G401.6 (cell line): ENCODE measurements around the gene DERL2.
A peak's percentile ranks its signal among the peaks of the same experiment; 100 is the strongest.

ENCODE experiments used
- FAIRE-seq: peaks from 2 replicates; lab custom pipeline; 2012; peaks lifted over from hg19 to GRCh38; lab: Jason Lieb, UNC

The DERL2 gene

DNA sequence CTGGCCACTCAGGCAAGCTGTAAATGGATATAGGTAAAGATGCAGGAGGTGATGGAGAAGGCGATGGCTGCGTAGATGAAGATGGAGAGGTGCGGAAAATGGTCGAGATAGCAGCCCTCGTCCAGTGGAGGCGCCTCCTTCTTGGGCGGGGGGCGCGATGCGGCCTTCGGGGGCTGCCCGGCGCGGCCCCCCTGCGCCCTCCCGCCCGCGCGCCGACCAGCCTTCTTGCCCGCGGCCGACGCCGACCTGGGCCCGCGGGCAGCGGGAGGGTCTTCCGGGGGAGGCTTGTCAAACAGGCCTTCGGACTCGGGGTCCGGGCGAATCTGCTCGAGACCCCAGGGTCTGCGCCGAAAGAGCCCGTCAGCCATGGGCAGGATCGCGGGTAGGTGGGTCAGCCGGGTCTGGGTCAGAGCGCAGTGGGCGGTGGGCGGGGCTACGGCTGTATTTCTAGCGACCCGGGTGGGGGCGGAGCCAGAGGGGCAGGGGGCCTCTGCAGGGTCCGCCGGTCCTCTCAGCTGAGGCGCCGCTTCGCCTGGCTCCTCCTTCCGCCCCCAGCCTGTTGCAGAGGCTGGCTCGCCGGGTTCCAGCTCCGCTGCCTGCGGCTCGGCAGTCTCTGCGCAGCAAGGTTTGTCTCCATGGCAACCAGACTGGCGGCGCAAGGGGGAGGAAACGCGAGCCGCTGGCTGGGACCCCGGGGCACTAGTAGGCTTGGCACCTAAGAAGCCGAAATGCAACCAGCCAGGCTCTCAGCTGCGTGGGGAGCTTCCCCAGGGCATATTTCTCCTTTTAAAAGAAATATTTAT lies 14.8 kb upstream of the DERL2 start:
- no peak for FAIRE-seq

DNA sequence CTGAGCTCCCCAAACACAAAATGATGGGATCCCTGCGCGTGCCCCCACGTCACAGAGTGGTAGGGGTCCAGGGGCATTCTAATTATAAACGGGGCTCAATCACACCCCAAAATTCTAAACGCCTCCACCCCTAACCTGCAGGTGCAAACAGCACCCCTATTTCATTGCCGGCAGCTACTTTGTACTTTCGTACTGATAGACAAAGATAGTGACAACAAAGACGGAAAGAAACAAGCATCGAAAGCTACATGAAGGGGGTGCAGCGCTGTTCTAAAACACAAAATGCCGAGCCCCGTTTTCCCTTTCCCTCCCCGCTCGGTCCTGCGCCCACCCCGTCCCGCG lies 14.2 kb upstream of the DERL2 start:
- no peak for FAIRE-seq

DNA sequence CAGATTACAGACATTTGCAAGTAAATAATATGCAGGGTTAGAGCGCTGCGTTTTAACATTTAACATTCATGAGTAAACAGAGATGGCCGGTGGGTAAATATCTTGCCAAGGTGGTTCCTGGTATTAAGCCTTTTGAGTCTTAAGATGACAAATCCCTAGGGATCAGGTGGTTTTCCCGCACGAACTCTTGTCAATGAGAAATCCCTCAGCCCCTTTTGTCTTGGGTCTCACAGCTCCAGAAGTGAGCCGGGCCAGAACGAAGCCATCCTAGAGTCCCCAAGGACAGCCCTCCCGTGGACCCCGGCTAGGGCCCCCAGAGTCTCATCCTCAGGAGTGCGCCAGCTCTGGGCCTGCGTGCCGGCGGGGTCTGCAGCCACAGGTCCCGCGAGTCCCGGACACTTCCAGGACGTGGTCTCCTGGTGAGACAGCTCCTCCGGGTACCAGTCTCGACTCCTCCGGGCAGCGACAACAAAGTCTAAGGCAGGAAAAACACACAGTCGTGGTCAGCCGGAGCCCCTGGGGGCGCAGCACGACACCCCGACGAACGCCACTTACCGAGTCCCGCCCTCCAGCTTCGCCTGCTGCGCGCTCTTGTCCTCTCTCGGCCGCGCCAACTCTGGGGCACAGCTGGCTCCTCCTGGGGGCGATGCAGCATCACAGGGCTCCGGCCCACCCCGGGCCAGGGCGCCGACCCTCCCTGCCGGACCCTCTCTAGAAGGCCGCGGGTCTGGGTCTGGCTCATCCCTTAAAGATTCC lies 13.7 kb upstream of the DERL2 start:
- FAIRE-seq = no peak

DNA sequence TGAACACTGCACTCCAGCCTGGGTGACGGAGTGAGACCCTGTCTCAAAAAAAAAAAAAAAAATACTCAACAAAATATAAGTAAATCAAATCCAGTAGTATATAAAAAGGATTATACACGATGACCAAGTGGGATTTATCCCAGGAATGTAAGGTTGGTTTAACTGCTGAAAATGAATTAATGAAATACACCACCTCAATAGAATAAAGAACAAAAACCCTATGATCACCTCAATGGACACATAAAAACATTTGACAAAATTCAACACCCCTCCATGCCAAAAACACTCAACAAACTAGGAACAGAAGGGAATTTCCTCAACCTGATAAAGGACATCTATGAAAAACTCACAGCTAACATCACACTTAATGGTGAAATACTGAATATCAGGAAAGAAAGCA lies 7.0 kb upstream of the DERL2 start:
- FAIRE-seq = no peak

DNA sequence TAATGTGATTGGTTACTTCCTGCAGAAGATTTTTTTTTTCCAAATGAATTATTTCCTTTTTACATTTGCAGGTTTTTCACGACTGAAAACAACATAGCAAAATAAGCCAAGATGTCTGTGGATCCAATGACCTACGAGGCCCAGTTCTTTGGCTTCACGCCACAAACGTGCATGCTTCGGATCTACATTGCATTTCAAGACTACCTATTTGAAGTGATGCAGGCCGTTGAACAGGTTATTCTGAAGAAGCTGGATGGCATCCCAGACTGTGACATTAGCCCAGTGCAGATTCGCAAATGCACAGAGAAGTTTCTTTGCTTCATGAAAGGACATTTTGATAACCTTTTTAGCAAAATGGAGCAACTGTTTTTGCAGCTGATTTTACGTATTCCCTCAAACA lies 2.8 kb upstream of the DERL2 start:
- FAIRE-seq = no peak

DNA sequence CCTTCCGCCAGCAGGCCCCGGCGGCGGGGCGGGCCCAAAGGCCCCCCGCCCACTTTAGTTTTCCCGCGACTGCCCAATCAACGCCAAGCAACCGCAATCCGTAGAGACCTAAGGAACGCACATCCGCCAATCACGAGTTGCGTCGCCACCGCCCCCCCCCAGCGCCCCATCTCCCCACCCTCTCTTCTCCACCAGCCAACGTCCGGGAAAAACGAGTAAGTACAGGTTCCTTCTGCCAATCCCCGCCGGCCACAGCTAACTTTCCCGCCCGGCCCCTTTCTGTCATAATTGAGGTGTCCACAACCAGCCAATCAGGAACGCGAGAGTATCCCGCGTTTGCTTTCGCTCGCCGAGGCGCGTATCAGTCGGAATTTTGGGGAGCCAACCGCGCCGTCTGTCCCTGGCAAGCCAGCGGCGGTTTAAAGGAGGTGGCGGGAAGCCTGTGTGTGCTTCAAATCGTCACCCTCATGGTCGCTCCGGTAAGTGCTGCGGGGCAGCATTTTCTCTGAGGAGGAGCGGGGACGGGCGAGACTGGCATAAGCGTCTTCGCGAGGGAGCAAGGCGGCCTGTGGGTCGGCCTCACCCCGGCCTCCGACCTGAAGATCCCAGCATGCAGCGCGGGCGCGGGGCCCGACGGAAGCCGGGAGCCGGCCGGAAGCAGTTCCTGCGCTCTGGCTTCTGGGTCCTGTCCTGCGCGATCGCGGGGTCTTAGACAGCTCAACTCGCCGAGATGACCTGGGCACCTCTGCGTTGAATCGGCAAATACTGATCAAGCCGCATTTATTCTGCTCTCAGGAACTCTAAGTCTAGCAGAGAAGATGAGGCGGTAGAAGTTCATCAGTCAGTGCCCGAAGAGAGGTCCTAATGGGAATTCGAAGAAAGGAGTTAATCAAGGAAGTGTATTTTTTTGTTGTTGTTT lies 487 bp upstream of the DERL2 start, which contains the start of gene MIS12:
TSS of gene MIS12 (plus strand) at position 361 of the 919 bp plus-strand sequence. CDS start 2,297 bp downstream, outside the sequence.
- FAIRE-seq = peak; percentile 90

DNA sequence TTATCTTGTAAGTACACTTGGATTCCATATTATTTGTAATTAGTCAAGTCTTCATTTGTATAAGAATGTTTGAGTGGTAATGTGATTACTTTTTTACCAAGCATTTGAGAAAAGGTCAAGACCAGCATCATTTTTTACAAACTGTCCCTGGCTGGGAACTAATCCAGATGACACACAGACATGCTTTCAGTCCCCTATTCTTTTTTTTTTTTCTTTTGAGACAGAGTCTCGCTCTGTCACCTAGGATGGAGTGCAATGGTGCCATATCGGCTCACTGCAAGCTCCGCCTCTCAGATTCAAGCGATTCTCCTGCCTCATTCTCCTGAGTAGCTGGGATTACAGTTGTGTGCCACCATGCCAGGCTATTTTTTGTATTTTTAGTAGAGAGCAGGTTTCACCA lies 4.5 kb downstream of the DERL2 start:
- FAIRE-seq = no peak

DNA sequence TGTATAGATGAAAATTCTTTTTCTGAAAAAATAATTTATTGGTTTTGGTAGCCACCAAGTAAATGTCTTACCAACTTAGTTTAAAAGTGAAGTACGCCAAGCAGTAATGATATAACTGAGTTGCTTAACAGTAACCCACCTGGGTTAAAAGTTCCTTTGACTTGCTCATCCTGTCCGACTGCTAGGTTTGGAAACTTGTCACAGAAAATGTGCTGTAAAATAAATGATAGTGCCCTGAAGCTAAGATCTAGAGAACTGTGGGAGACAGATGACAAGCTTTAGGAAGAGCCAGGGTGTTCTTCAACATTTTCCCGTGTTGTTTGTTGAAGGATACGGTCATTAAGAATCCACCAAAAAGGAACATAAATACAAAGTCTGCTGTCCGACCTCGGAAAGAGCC lies 5.0 kb downstream of the DERL2 start:
- no peak for FAIRE-seq

DNA sequence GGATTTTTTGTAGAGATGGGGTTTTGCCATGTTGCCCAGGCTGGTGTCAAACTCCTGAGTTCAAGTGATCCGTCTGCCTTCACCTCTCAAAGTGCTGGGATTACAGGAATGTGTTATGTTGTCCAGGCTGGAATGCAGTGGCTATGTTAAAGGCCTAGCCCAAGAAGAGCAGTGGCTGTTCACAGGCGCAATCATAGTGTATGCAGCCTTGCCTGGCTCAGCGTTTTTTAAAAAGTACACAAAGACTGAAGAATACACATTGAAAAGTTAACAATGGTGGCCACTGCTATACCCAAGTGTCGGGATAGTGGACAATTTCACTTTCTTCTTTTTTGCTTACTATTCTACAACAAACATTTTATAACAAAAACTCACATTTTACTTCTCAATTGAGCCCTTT lies 7.0 kb downstream of the DERL2 start:
- FAIRE-seq = no peak

DNA sequence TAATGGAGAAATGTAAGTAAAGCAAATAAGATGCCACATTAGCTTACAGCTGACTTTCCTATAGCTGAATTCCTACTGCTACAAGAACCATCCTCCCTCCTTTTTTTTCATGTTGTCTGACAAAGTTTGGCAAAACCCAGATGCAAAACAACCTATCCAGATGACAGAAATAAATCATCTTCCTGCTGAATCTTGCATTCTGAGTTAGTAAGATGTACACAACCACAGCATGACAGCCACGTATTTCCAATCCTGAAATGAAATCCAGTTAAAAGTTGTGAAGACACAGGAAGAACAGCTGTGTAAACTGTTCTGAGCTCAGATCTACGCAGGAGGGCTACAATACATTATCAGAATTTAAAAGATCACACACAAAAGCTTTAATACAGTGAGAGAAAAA lies 12.1 kb downstream of the DERL2 start:
- FAIRE-seq = no peak

DNA sequence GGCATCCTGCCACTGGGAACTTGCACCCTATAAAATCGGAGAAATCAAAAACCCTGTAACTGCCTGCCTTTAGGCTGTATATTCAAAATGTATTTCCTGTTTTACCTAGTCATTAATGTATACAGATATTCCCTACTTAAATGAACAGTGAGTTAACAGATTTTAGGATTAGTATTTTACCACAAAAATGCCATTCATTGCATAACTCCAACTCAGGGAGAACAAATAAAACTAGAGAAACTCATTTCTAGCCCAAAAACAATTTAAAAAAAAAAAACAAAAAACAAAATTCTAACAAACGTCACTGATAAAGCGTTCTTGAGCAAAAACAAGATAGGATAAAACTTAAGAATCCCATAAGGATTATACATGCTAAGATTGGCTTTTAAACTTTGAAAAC lies 13.5 kb downstream of the DERL2 start:
- FAIRE-seq = peak; percentile 27

DNA sequence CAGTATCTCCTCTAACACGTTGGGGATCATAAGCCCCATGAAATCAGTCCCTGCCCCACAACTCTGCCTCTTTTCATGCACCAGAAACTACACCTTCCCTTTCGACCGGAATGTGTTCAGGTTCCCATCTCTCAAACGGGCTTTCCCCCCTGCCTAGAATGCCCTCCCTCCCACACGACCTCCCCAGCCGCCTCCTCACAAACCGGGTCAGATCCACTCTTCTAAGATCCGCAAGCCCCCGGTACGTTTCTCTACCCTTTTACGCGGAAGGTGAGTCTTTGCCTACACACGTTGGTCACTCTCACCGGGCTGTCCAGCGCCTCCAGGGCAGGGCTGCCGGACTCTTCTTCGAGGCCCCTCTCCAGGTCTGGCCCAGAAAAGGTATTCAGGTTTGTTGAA lies 17.9 kb downstream of the DERL2 start:
- no peak for FAIRE-seq

DNA sequence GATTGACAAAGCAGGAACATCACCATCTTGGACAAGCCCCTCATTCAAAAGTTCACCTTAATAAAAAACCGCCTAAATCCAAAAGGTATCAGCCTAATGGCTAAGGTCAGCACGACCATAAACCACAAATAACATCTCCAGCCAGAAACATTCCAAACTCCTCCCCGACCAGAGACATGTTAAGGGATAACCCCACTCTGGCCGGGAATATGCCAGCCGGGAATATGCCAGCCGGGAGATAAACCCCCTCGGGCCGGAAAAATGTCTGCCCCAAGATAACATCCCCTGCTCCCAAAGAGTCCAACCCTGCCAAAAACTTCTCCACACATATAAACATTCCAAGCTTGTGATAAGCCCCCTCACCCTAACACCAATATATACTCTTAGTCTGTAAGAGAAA lies 18.6 kb downstream of the DERL2 start:
- no peak for FAIRE-seq

DNA sequence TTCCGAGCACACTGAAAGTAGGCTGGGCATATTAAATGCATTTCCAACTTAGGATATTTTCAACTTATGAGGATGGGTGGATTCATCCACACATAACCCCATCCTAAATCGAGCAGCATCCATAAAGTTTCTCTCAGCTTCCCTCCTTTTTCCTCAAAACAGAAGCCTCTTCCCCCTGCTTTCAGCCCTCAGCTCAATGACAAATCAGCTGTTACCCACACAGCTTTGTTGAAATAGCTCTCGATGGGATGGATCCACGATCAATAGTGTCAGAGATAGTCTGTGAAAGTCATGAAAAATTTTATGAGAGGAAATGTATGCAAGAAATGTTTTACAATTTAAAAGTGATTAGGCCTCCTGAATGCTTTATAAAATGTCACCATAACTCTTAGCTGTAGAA lies 19.7 kb downstream of the DERL2 start:
- no peak for FAIRE-seq

DNA sequence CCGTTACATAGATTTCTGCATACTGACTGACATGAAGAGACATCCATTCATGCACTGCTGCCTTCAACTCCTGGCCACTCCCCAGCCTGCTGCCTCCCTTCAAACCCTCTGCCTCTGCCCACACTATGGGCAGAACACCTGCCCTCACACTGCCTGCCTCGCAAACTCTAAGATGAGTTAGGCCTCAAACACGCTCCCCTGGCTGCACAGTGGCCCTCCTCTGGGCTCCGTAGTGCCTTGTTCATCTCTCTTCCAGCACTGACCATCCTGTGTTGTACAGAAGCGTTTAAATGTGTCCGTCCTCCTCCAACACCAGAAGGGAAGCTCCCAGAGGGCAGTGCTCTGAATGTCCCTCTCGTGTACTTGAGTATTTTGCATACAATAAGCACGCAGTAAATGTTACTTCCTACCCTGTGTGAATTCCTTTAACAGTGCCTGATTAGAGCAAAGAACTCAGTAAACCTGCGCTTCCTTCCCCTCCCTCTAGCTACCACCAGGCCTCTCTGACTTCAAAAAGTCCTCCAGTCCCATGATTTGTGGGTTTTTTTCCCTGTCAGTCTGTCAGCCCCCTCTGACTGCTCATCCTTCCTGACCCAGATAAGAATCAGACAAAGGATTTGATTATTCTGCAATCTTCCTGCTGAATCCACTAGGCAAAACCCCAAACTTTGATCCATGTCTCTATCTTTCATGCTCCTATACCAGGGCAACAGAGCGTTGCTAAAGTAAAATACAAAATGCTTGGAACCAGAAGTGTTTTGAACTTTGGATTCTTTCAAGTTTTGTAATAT lies 21.1 kb downstream of the DERL2 start:
- no peak for FAIRE-seq

DNA sequence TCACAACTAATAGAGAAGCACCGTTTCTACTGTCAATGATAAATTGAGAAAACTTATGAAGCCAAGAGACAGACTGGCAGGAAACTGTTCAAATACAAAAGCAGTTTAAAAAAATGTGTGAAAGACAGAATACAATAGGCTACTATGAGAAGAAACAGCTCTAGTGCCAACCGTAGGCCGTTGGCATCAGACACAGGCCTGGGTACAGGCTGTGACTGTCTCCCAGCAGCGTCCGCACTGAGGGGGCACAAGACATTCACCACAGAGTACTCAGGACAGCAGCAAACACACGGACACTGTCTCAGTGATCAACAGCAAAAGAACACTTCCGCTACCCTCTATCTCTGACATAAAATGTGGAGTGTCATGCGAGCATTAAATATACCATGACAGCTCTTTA lies 39.2 kb downstream of the DERL2 start:
- no peak for FAIRE-seq

DNA sequence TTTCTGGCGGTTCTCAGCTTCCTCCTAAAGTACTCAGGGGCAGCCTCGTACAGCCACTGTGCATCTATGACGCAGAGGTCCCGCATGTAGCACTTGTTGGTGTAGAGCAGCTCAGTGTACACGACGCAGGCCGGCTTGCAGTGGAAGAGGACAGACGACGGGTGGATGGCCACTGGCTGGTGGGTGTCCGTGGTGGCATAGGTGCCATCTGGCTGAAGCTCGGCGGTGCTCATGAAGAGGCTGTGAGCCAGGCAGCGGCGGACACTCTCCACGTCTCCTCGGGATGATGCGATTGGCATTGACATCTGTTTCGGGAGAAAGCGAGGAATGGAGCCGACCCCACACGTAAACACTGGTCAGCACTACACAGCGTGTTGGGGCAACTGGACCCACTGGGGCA lies 41.8 kb downstream of the DERL2 start:
- no peak for FAIRE-seq

DNA sequence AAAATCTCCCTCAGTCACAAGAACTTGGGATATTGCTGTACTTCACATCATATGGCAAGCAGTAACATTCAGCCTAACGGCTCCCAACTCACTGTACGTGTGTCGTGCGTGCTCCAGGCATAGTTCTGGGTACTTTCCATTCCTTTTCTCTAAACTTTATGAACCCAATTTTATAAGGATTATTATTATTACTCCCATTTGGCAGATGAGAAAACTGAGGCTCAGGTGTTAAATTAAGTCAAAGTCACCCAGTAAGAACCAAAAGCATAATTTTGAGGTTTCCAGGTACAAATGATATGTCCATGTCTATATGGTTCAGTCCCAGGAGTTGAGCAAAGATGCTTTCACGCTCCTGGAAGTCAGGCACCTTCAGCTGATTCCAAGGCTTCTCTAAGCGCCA lies 42.2 kb downstream of the DERL2 start:
- FAIRE-seq = no peak

DNA sequence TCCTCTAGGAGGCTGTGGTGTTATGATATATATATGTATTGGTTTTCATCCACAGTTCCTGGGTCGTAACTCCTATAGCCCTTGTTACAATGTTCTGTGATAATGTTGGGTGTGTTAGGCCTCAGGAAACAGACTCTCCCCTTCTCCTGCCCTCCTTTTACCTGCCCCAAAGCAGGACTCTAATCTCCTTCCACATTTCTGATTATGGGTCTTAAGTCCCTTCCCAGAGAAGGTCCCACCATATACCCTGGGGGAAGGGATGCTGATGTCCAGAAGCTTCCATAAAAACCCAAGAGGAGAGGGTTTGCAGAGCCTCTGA lies 46.6 kb downstream of the DERL2 start:
- FAIRE-seq = no peak

DNA sequence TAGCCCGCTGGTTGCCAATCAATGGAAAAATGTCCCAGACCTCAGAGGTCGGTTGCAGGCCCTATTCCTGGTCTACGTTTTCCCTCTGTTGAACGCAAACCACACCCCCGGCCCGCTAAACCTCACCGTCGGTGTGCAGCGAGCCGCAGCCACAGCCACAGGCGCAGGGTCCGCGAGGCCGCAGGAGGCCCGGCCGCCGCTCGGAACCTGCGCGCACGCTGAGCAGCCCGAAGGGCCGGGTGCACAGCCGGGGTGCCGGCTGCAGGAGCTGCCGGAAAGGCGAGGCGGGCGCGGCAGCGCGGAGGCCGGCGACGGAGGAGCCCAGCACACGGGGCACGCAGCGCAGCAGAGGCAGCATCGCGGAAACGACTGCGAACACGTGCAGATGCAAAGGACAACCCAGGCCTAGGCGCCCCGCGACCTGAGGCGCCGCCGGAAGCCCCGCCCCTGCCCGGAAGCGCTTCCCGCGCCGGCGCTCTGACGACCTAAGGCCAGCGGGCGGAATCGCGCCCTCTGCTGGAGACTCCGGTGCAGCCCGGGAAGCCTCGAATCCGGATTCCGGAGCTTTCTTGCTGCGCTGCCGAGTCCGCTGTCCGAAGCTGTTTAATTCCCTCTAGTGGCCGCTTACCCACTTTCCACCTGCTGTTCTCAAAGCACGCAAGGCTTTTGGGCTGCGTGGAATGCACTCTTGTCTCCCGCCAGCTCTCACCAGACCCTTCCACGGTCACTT lies 47.1 kb downstream of the DERL2 start, which contains the start of gene C1QBP:
TSS of gene C1QBP (minus strand) at position 440 of the 730 bp plus-strand sequence. CDS start at position 358, 82 bp downstream.
- peak; percentile 94 for FAIRE-seq

DNA sequence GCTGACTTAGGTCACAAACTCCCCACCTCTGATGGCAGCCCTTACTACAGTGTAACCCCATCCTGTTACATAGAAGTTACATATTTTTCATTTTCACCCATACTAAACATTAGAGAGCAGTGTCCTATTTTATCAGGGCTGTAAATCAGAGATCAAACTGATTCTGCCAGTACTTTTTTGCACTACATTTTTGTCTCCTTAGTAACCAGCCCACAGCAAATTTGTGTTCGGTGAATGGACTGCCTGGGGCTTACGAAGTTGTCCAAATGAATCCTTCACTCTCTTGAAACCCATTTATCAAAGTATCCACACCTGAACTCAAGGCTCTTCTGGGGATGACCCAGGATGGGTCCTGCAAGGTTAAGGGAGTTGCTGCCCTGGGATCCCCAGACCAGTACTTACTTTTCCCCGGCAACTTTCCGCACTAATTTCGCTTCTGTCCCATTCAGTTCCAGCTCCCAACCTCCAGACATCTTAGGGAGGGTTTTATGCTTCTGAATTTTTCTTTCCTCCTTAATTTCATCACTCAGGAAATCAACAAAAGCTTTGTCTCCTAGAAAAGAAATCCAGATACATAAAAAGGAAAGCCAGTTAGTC lies 48.2 kb downstream of the DERL2 start:
- FAIRE-seq = no peak
